NCI-H345 treated with DMSO at 0.1 percent for 48 hours (cell line): ENCODE results near the gene TEX48.

Experiments
- DNase-seq: peaks from one replicate; lab custom pipeline; 2025; ENCODE audit not compliant: unreplicated experiment; lab: John Stamatoyannopoulos, UW

The TEX48 gene

GRCh38 chr9:114669961-114670360 lies 12.0 kb downstream of the TEX48 start:
- no peak for DNase-seq

GRCh38 chr9:114668146-114668545 lies 13.8 kb downstream of the TEX48 start:
- no peak for DNase-seq

GRCh38 chr9:114666851-114667250 lies 15.1 kb downstream of the TEX48 start:
- DNase-seq, result no peak

GRCh38 chr9:114666401-114666800 lies 15.6 kb downstream of the TEX48 start:
- DNase-seq, result no peak

GRCh38 chr9:114664181-114664580 lies 17.8 kb downstream of the TEX48 start:
- DNase-seq, result no peak

GRCh38 chr9:114662081-114662989 lies 19.7 kb downstream of the TEX48 start:
- DNase-seq, result no peak

GRCh38 chr9:114657705-114658104 lies 24.3 kb downstream of the TEX48 start, which contains the start of gene TEX53:
Gene TEX53, minus strand, starts transcription at chr9:114657805. Its CDS starts 31 bp downstream, at chr9:114657774.
- no peak for DNase-seq

GRCh38 chr9:114656301-114656700 lies 25.7 kb downstream of the TEX48 start:
- no peak for DNase-seq

- DNase-seq, result no peak
Observed at GRCh38 chr9:114655689-114656088, 26.3 kb downstream of the TEX48 start.

GRCh38 chr9:114653556-114654159 lies 28.3 kb downstream of the TEX48 start:
- DNase-seq, result peak; percentile 53

- no peak for DNase-seq
Observed at GRCh38 chr9:114652776-114653555, 29.0 kb downstream of the TEX48 start.

GRCh38 chr9:114643896-114644295 lies 38.1 kb downstream of the TEX48 start:
- DNase-seq, result no peak

GRCh38 chr9:114643001-114643400 lies 39.0 kb downstream of the TEX48 start:
- DNase-seq, result no peak

- no peak for DNase-seq
Observed at GRCh38 chr9:114641967-114642366, 40.0 kb downstream of the TEX48 start.

GRCh38 chr9:114638404-114638803 lies 43.6 kb downstream of the TEX48 start:
- no peak for DNase-seq

GRCh38 chr9:114634387-114634786 lies 47.6 kb downstream of the TEX48 start:
- DNase-seq, result no peak

- DNase-seq, result no peak
Observed at GRCh38 chr9:114633438-114634089, 48.4 kb downstream of the TEX48 start.

- DNase-seq, result no peak
Observed at GRCh38 chr9:114631166-114631565, 50.8 kb downstream of the TEX48 start.

- no peak for DNase-seq
Observed at GRCh38 chr9:114629563-114630090, 52.4 kb downstream of the TEX48 start.

GRCh38 chr9:114627553-114627952 lies 54.4 kb downstream of the TEX48 start:
- DNase-seq, result no peak
